Stimulated activated CD4-positive, alpha-beta T cell treated with anti-CD3 and anti-CD28 coated beads, Interleukin-15, amount 100 ng/mL, for 48 hours (primary cell): ENCODE measurements around the gene SH3RF3.
"Not testable (repeated sequence)": the region's sequence is repeated elsewhere in the genome, so short reads cannot be mapped to it uniquely, and the experiment has no call there.

Experiments
- DNase-seq, 2 donors: peaks; one replicate each; pipeline ENCODE4 v3.0.0-alpha.2; 2020; ENCODE audit warnings: low read depth in 2 of 2

The SH3RF3 gene

GRCh38 chr2:109158237-109158636 lies 29.2 kb downstream of the SH3RF3 start:
- no peak for DNase-seq

GRCh38 chr2:109159096-109159495 lies 30.1 kb downstream of the SH3RF3 start:
- DNase-seq = no peak

GRCh38 chr2:109160714-109161440 lies 31.9 kb downstream of the SH3RF3 start:
- no peak for DNase-seq

- DNase-seq = not testable (repeated sequence)
These were observed 33.4 kb downstream of the SH3RF3 start for GRCh38 chr2:109162367-109162766.

- DNase-seq = no peak
These were observed 34.0 kb downstream of the SH3RF3 start for GRCh38 chr2:109162999-109163398.

GRCh38 chr2:109164311-109164710 lies 35.3 kb downstream of the SH3RF3 start:
- no peak for DNase-seq

GRCh38 chr2:109164739-109165221 lies 35.8 kb downstream of the SH3RF3 start:
- no peak for DNase-seq

GRCh38 chr2:109166811-109167210 lies 37.8 kb downstream of the SH3RF3 start:
- DNase-seq = no peak

- DNase-seq = no peak
These were observed 39.1 kb downstream of the SH3RF3 start for GRCh38 chr2:109168086-109168485.

GRCh38 chr2:109168716-109169115 lies 39.7 kb downstream of the SH3RF3 start:
- DNase-seq = no peak

- DNase-seq = no peak
These were observed 41.6 kb downstream of the SH3RF3 start for GRCh38 chr2:109170645-109171044.

GRCh38 chr2:109171444-109172334 lies 42.7 kb downstream of the SH3RF3 start:
- no peak for DNase-seq

GRCh38 chr2:109172556-109173105 lies 43.6 kb downstream of the SH3RF3 start:
- DNase-seq = no peak

- DNase-seq = no peak
These were observed 44.5 kb downstream of the SH3RF3 start for GRCh38 chr2:109173311-109174171.

GRCh38 chr2:109174214-109174613 lies 45.2 kb downstream of the SH3RF3 start:
- no peak for DNase-seq

GRCh38 chr2:109174626-109175349 lies 45.8 kb downstream of the SH3RF3 start:
- no peak for DNase-seq

GRCh38 chr2:109175350-109175678 lies 46.3 kb downstream of the SH3RF3 start:
- no peak for DNase-seq

GRCh38 chr2:109176928-109177327 lies 47.9 kb downstream of the SH3RF3 start:
- DNase-seq = no peak

- no peak for DNase-seq
These were observed 48.6 kb downstream of the SH3RF3 start for GRCh38 chr2:109177635-109178034.

- no peak for DNase-seq
These were observed 50.0 kb downstream of the SH3RF3 start for GRCh38 chr2:109178968-109179367.

GRCh38 chr2:109180786-109181185 lies 51.8 kb downstream of the SH3RF3 start:
- DNase-seq = no peak
